Measurements from ENCODE around the gene PHF21B.

GRCh38 chr22:44892243-44892642 is 117.6 kb downstream of the PHF21B start:
- TF ChIP-seq POLR2AphosphoS5 (IDR thresholded peaks at IDR 0.05; ENCODE audit: borderline replicate concordance, low read depth, low read length) (no peak), FOXP2 (optimal IDR thresholded peaks at IDR 0.05; ENCODE audit: control extremely low read depth, extremely low read length, insufficient read depth) (no peak)
